PC-9 (cell line): Measurements from ENCODE around the gene MCF2L. TPM values are rescaled to one million over a fixed set of nuclear protein-coding genes. Genes with fewer than 3 reads are reported as not detected.
A peak's percentile ranks its signal among the peaks of the same experiment; 100 is the strongest.

Experiments
- BruUV-seq: library from RNA; stranded (reverse); fragments of 400-500 nt; replicated peaks from 2 replicates; lab custom pipeline; 2021; lab: Mats Ljungman, UMichigan
- CTCF ChIA-PET: fragments of 300-600 bp; sonication (Branson Sonifier 250); formaldehyde crosslinking; loops from one replicate; lab custom pipeline; 2022; ENCODE audit warnings: antibody characterized with exemption; lab: Charles Lee
- POLR2A ChIA-PET: fragments of 300-600 bp; sonication (Branson Sonifier 250); formaldehyde crosslinking; loops from one replicate; lab custom pipeline; 2022; ENCODE audit warnings: antibody characterized with exemption; ENCODE audit not compliant: unreplicated experiment; lab: Charles Lee
- DNase-seq, 2 experiments: peaks; one replicate each; pipeline versions ENCODE4 v3.0.0 to v3.0.0-alpha.2; 2015 to 2022; ENCODE audit warnings: mixed read lengths in 1 of 2
- H2AFZ ChIP-seq: fragments of 200-600 bp; sonication (generic); 2 replicates; pipeline ENCODE4 v1.8.1; 2017; ENCODE audit warnings: antibody characterized with exemption
- H3F3A ChIP-seq: fragments of 200-600 bp; sonication (generic); 2 replicates; pipeline ENCODE4 v1.8.1; 2017; ENCODE audit warnings: antibody characterized with exemption, mild to moderate bottlenecking, low read depth; ENCODE audit not compliant: insufficient read depth
- H3K27ac ChIP-seq: fragments of 200-600 bp; sonication (generic); 2 replicates; pipeline ENCODE4 v1.6.1; 2016; ENCODE audit warnings: mixed run types
- H3K27me3 ChIP-seq: fragments of 200-600 bp; sonication (generic); 2 replicates; pipeline ENCODE4 v1.6.1; 2016; ENCODE audit warnings: low read depth, mixed run types; ENCODE audit not compliant: insufficient read depth
- H3K36me3 ChIP-seq: fragments of 200-600 bp; sonication (generic); 2 replicates; pipeline ENCODE4 v1.6.1; 2016; ENCODE audit warnings: low read depth, mixed run types
- H3K4me1 ChIP-seq: fragments of 200-600 bp; sonication (generic); replicated peaks from 2 replicates; pipeline ENCODE4 v1.6.1; 2016; ENCODE audit warnings: mixed run types; ENCODE audit not compliant: insufficient read depth
- H3K4me2 ChIP-seq: fragments of 200-600 bp; sonication (generic); 2 replicates; pipeline ENCODE4 v1.6.1; 2017; ENCODE audit warnings: mixed run types
- H3K4me3 ChIP-seq: fragments of 200-600 bp; sonication (generic); 2 replicates; pipeline ENCODE4 v1.6.1; 2016; ENCODE audit warnings: mixed run types
- H3K79me2 ChIP-seq: fragments of 200-600 bp; sonication (generic); 2 replicates; pipeline ENCODE4 v1.6.1; 2017; ENCODE audit warnings: low read depth, mixed run types
- H3K9me2 ChIP-seq: fragments of 200-600 bp; sonication (generic); 2 replicates; pipeline ENCODE4 v1.8.1; 2017; ENCODE audit warnings: mild to moderate bottlenecking; ENCODE audit not compliant: insufficient read depth
- H3K9me3 ChIP-seq: fragments of 200-600 bp; sonication (generic); 2 replicates; pipeline ENCODE4 v1.8.1; 2016; ENCODE audit warnings: low read depth; ENCODE audit not compliant: insufficient read depth
- H4K20me1 ChIP-seq: fragments of 200-600 bp; sonication (generic); 2 replicates; pipeline ENCODE4 v1.8.1; 2017; ENCODE audit not compliant: insufficient read depth
- EZH2 ChIP-seq: fragments of 200-600 bp; sonication (generic); IDR thresholded peaks from 2 replicates; pipeline ENCODE4 v1.8.0; 2017; ENCODE audit warnings: antibody characterized with exemption, low read depth
- intact Hi-C: fragments of 100-400 bp; cut with micrococcal nuclease; formaldehyde crosslinking; loops from one replicate; pipeline ENCODE4 v1.10.0; 2022; ENCODE audit not compliant: unreplicated experiment
- total RNA-seq: library from RNA; stranded (reverse); gene quantifications from 2 replicates; pipeline ENCODE4 v1.2.3, GENCODE V29; 2021
- TF ChIP-seq, protein P1 (sequence below): fragments of 200-600 bp; sonication (generic); conservative IDR thresholded peaks from 2 replicates; pipeline ENCODE4 v1.6.1; 2017; ENCODE audit warnings: mixed run types, antibody characterized with exemption, mild to moderate bottlenecking, moderate library complexity

Gene MCF2L
- total RNA-seq, 1 experiment from 2014 or later, result 28.2 TPM

DNA sequence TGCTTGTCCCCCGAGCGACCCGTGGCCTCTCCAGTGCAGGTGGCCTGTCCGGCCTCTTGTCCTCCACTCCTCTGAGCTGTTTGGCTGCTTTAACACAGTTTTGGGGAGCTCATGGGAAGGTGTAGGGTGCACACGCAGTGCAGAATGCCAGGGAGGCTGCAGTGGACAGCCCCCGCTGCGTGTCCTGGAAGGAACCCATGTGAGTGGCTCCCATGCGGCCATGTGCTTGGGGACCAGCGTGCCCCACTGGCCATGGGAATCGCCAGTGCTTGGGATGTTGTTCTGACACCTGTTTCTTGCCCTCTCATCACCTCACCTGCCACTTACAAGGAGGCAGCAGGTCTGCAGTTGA, 114.0 kb downstream of the MCF2L start:
- Histone ChIP-seq H3F3A (peaks cover 4% of the 10 kb centered on the region; the same call in 1 of the 2 replicates), H3K79me2 (no peaks in the 10 kb centered on the region), H3K27ac (no peak overlapping the region), H4K20me1 (no peaks in the 10 kb centered on the region; the same call in 1 of the 2 replicates), H2AFZ (no peak overlapping the region), H3K9me3 (no peaks in the 10 kb centered on the region), H3K4me2 (no peak overlapping the region), H3K4me1 (no peaks in the 10 kb centered on the region), H3K4me3 (no peak overlapping the region), H3K36me3 (no peaks in the 10 kb centered on the region), H3K9me2 (no peaks in the 10 kb centered on the region), H3K27me3 (no peaks in the 10 kb centered on the region)
- DNase-seq, result no peak
- ChIA-PET CTCF (no interaction called here), POLR2A (no interaction called here)
- intact Hi-C loops, result no loop called here
- BruUV-seq, result no TSS peak
- TF ChIP-seq EZH2, result no peak
- TF ChIP-seq, protein P1, sequence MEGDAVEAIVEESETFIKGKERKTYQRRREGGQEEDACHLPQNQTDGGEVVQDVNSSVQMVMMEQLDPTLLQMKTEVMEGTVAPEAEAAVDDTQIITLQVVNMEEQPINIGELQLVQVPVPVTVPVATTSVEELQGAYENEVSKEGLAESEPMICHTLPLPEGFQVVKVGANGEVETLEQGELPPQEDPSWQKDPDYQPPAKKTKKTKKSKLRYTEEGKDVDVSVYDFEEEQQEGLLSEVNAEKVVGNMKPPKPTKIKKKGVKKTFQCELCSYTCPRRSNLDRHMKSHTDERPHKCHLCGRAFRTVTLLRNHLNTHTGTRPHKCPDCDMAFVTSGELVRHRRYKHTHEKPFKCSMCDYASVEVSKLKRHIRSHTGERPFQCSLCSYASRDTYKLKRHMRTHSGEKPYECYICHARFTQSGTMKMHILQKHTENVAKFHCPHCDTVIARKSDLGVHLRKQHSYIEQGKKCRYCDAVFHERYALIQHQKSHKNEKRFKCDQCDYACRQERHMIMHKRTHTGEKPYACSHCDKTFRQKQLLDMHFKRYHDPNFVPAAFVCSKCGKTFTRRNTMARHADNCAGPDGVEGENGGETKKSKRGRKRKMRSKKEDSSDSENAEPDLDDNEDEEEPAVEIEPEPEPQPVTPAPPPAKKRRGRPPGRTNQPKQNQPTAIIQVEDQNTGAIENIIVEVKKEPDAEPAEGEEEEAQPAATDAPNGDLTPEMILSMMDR, result no peak

DNA sequence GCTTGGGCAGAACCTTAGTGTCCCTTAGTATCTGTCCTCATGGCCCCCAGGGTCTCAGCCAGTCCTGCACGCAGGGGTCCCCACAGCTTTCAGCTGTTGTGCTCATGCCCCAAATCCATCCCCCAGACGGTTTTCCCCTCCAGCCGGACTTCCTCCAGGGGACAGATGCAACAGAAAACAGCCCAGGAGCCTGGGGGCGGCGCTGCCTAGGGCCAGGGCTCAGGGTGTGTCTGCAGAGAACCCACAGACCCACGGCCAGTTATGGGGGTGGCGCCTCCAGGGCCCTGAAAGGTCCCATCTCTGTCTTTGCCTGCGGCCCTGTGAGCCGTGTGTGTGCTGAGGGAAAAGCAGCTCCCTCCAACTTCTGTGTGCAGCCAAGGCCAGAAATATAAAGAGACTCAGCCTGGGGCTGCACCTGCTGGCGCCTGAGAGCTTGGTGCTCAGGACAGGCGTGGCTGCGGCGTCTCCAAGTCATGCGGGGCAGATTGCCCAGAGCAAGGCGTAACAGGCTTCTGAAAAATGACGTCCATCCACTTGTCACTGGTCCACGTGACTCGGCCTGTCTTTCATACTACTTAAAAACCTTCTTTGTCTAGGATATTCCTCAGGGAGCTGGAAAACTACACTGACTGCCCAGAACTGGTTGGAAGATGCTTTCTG, 114.5 kb downstream of the MCF2L start:
- intact Hi-C loops, result no loop called here
- no peak overlapping the region for H3K27ac ChIP-seq
- no peak overlapping the region for H3K4me3 ChIP-seq
- TF ChIP-seq, protein P1, result no peak
- no peak for TF ChIP-seq EZH2
- H4K20me1 ChIP-seq, result no peaks in the 10 kb centered on the region; the same call in 1 of the 2 replicates
- H3K9me3 ChIP-seq, result no peaks in the 10 kb centered on the region
- ChIA-PET POLR2A (no interaction called here), CTCF (no interaction called here)
- H3K9me2 ChIP-seq, result no peaks in the 10 kb centered on the region
- BruUV-seq, result no TSS peak
- H3K4me1 ChIP-seq, result no peaks in the 10 kb centered on the region
- H3K36me3 ChIP-seq, result no peaks in the 10 kb centered on the region
- peak in 1 of 2 experiments; percentile 60 for DNase-seq
- H3F3A ChIP-seq, result peaks cover 4% of the 10 kb centered on the region; the same call in 1 of the 2 replicates
- H3K4me2 ChIP-seq, result no peak overlapping the region
- no peaks in the 10 kb centered on the region for H3K79me2 ChIP-seq
- H2AFZ ChIP-seq, result no peak overlapping the region
- H3K27me3 ChIP-seq, result no peaks in the 10 kb centered on the region

DNA sequence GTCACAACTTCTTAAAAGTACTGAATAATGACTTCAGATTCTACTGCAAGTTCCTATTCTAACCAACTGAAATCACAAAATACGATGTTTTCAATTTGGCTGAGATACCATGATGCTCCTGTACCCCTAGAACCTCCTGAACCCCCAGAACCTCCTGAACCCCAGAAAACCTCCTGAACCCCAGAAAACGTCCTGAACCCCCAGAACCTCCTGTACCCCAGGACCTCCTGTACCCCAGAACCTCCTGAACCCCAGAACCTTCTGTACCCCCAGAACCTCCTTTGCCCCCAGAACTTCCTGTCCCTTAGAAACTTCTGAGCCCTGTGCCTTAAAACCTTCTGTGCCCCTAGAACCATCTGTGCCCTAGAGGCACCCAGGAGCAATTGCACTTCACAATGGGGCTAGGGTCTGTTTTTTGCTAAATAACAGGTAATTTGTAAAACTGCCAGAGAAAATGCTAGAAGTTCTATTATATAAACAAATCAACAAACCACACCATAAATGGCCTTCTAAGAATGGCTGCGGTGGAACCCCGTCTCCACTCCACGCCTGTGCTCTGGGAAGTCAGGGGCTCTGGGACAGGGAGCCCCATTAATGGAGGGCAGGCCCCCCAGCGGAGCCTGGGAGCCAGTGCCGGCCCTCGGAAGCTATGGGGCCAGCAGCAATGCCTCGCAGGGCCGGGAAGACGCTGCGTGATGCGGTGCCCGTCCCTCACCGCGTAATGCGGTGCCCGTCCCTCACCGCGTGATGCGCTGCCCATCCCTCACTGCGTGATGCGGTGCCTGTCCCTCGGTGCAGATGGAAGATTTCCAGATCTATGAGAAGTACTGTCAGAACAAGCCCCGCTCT, 115.3 kb downstream of the MCF2L start:
- Histone ChIP-seq H2AFZ (no peak overlapping the region), H3K4me1 (no peaks in the 10 kb centered on the region), H3K9me2 (no peaks in the 10 kb centered on the region), H3F3A (peaks cover 4% of the 10 kb centered on the region; the same call in 1 of the 2 replicates), H3K4me3 (no peak overlapping the region), H3K79me2 (no peaks in the 10 kb centered on the region), H3K4me2 (no peak overlapping the region), H3K27ac (no peak overlapping the region), H4K20me1 (no peaks in the 10 kb centered on the region; the same call in 1 of the 2 replicates), H3K9me3 (no peaks in the 10 kb centered on the region), H3K36me3 (no peaks in the 10 kb centered on the region), H3K27me3 (no peaks in the 10 kb centered on the region)
- DNase-seq, result no peak
- no TSS peak for BruUV-seq
- ChIA-PET CTCF (no interaction called here), POLR2A (no interaction called here)
- TF ChIP-seq, protein P1, result peak; percentile 41; the same call in 1 of the 2 replicates
- TF ChIP-seq EZH2, result no peak
- intact Hi-C loops, result no loop called here
